Skeletal muscle cell (primary cell): Measurements from ENCODE around the gene SORBS2.

ENCODE experiments used
- DNase-seq: peaks from one replicate; pipeline ENCODE4 v3.0.0-alpha.2; 2010; ENCODE audit warnings: low read depth
- H3K4me3 ChIP-seq: 2 replicates; pipeline ENCODE4 v1.5.1; 2011; ENCODE audit warnings: low read depth, mild to moderate bottlenecking, control low read depth, low read length, moderate library complexity

The SORBS2 gene

DNA sequence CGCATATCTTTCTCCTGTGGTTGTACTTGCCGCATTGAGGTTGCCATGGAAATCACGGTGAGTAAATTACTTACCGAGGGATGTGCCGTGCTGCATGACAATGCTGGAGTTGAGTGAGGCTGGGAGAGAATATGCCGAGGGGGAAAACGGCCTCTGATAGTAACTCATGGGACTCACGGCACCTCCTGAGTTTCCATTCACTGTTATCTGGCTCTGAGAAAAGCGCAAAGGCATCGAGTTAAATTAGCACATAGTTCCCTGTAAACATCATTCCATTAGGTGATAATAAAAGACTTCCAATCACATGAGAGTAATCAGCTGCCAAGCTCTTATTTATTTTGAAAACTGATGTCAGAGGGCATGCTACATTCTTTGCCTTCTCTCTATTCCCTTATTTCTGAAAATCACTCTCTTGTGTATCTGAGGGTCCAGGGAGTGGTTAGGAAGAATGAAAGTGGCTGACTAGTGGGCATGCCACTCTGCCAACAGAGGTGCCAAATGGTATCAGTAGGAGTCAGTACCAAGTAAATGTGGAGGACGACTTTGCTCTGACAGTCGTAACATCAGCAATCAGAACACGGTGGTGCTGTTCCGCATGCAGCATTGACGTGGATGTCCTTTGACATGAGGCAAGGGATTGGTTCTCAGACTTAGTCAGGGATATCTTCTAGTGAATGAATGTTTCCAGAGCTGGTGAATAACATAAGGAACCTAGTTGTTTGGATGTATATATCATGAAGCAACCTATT, 149.8 kb downstream of the SORBS2 start:
- no peak overlapping the region for H3K4me3 ChIP-seq
- DNase-seq: no peak

DNA sequence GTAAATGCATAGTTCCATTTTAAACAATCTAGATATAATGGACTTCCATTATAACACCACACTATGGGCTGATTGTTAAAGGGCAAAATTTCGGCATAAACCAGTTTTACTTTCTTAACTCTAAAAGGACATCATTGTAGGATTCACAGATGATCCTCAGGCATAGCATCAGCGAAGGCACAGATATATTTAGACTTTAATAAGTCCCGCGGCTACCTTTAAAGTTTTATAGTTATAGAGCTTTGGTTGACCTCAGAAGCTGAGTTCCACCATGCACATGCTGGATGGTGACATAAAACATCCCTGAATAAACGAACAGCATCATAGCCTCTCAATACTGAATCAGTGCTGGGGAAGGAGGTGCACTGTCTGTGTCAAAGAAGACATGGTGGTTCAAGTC, 151.7 kb downstream of the SORBS2 start:
- no peak for DNase-seq
- no peak overlapping the region for H3K4me3 ChIP-seq

DNA sequence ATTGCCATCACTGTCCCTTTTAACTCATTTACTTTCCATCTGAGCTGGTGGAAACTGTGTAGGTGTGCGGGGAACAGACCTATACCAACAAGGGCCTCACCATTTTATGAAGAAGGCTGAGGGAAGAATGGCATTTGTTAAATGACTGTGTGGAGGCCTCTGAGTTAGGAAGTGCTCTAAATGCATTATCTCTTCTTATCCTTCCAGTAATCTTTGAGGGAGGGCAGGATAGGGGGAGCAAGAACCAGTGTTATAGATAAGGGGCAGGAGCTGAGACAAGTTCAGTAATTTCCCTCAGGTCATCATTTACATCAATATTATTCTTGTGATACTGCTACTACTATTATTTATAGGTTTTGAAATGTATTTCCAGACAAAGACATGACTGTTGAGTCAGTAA, 154.3 kb downstream of the SORBS2 start:
- no peak for DNase-seq
- no peak overlapping the region for H3K4me3 ChIP-seq

DNA sequence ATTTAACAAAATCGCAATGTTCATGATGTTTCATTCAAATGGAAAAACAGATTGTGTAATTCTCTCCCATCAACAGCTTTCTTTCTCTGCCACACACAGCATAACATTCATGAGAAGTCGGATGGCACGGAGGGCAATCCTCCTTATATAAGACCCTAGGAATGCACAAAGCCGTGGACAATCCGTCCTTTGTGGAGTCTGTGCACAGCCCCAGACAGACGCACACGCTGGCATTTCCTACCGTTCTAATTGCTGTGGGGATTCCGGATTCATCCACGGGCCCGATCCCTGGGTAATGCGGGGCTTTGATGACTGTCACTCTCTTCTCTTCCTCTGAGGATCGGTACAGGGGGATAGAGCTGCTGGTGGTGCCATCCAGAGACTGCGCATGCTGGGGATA, 154.8 kb downstream of the SORBS2 start:
- no peak for DNase-seq
- H3K4me3 ChIP-seq: no peak overlapping the region

DNA sequence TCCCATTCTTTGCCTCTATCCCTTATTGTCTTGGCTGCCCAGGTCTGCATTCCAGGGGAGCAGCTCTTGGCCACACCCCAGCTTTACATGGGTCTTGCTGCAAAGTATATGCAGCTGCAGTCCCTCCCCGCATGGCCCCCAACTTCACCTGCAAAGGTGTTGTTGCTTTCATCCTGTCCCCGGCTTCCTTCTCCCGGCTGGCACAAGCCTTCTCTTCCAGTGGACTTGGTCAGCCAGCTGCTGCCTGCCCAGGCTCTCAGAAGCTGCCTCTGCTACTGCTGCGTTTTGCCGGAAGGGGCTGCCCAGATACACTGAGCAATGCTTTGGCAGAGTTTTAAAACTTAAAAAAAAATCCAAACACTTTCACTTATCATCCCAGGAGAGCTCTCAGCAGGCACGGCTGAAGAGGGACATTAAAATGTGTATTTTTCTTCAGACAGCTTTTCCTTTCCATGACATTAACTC, 155.5 kb downstream of the SORBS2 start:
- peak; percentile 28 for DNase-seq
- H3K4me3 ChIP-seq: peak overlapping the region; percentile 13

DNA sequence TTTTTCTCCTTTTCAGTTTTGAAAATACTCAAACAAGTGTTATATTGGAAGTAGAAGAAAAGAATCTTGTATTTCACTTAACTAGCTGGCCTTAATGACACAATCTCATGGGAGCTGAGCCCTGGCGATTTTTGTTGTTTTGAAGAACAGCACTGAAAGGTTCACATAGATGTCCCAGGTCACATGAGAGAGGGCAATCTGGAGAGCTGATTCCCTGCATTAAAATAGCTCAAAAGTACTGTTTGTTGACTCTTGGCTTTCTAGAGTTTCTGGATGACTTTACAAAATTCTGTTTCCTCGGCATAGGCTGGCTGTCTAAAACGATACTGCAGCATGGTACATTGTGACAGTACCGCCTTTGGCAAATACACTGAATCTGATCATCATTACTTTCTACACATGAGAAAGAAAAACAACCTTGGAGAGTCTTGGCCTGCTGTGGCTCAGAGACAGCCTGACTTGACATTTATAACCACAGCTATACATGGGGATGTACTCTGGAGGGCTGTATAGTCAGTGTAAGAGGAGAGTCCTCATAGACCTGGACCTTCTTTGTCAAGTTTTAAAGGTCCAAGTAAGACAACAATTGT, 156.9 kb downstream of the SORBS2 start:
- no peak for DNase-seq
- no peak overlapping the region for H3K4me3 ChIP-seq

DNA sequence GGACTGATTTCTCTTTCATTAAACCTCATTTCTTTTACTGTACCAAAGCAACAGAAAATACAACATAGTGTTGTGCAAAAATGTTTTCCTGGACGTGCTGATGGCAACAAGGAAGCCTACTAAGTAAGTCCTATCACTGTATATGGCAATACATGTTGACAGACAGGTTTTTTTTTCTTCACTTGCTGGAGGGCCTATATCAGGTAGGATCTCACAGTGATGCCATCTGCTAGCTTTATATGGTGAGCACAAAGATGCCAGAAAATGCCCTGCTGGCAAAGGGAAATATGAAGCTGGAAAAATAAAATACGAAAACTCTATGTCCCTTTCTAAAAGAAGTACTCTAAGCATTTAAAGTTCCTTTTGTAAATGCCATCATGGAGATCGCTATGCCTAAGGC, 157.7 kb downstream of the SORBS2 start:
- no peak overlapping the region for H3K4me3 ChIP-seq
- no peak for DNase-seq

DNA sequence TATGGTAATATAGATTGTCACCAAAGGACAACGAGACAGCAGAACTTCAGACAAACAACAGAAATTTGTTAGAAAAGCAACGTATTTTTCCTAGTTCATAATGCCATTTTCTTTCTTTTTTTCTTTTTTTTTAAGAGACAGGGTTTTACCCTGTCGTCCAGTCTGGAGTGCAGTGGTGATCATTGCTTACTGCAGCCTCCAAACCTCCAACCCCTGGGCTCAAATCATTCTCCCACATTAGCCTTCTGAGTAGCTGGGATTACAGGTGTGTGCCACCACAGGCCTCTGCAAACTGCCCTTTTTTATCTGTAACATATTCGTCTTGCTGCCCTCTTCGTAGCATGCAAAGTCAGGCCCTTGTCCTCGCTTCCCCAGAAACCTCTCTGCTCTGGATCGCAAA, 160.1 kb downstream of the SORBS2 start:
- DNase-seq: no peak
- H3K4me3 ChIP-seq: no peak overlapping the region

DNA sequence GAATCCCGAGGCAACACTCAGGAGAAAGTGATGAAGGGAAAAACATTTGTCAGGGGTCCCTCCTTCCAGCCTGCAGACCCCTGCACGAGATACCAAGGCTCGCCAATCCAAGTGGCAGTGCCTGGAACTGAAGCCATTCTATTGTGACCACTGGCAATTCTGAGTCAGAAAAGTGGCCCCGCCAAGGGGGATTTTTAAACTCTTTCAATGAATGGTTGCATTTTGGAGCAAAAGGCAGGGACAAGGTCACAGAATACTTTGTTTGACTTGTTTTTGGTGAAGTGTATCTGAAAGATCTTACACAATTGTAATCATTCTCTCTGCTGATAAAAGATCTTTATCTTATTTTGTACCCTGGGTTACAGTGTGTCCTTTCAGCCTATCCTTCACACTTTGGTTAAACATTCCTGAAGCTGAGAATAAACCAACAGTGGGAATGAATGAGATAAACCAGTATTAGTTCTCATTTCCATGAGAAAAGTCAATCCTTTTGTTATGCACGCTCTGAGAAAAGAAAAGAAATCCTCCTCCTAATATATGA, 160.8 kb downstream of the SORBS2 start:
- no peak for DNase-seq
- no peak overlapping the region for H3K4me3 ChIP-seq

DNA sequence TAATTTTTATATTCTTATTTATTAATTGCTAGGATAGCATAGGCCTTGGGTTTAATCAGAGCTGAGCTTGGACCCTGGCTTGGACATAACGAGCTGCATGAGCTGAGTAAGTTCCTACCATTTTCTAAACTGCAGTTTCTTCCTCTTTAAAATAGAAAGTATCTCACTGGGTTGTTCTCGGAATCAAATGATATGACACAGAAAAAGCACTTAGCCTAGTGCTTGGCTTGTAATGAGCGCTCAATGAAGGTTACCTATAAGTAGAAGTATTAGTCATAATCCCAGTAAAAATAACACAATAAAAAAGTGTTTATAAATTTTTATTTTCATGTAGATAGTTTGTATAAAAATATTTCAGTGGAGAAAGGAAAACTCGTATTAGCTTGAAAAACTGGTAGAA, 163.4 kb downstream of the SORBS2 start:
- H3K4me3 ChIP-seq: no peak overlapping the region

DNA sequence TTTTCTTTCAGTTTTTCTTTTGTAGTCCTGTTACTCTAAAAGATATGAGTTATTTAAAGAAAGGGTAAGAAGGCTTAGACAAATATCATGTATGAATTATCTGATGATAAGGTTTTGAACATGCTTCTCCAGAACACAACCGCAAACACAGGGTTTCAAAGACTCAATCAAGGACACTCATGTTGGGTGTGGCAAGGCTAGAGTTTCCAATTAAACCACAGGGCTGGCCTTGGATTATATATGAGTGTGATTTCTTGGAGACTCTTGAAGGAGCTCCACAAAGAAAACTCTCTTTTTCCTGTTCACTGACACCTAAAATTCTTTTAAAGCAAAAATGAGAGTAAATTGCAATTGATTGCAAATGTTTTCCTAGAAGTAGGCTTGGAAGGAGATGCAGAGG, 166.6 kb downstream of the SORBS2 start:
- no peak overlapping the region for H3K4me3 ChIP-seq
- DNase-seq: no peak

More for the DNA sequence above, 163.4 kb downstream of the SORBS2 start:
- DNase-seq: no peak

DNA sequence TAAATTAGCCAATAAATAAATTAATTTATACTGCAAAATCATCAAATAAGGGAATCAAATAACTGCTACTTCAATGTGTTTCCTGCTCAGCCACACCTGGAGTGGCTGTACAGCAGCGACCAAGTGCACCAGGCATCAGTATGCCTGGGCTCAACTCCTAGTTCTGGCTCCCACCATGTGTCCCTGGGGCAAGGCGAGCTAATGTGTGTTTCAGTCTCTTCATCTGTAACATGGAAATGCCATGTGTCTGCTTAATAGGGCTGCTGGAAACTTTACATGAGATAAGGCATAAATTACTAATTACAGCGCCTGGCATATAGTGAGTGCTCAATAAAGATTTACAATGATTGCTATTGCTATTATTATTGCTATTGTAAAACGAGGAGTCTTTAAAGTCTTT, 167.6 kb downstream of the SORBS2 start:
- no peak for DNase-seq
- no peak overlapping the region for H3K4me3 ChIP-seq

DNA sequence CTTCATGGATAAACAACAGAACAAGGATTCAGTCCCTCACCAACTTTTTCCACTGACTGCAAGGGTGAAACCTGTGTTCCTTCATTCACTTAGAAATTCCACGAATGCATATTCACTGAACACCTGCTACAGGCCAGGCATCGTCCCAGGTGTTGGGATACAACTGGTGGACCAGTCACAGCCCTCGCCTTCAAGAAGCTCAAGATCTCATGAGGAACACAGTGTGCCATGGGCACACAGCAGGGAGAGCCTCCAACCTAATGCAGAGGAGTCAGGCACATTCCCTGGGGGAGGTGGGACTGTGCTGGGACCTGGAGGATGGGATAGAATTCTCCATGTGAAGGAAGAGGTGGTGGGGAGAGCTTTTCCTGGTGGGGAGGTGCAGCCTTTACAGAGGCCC, 169.1 kb downstream of the SORBS2 start:
- DNase-seq: no peak
- H3K4me3 ChIP-seq: no peak overlapping the region

DNA sequence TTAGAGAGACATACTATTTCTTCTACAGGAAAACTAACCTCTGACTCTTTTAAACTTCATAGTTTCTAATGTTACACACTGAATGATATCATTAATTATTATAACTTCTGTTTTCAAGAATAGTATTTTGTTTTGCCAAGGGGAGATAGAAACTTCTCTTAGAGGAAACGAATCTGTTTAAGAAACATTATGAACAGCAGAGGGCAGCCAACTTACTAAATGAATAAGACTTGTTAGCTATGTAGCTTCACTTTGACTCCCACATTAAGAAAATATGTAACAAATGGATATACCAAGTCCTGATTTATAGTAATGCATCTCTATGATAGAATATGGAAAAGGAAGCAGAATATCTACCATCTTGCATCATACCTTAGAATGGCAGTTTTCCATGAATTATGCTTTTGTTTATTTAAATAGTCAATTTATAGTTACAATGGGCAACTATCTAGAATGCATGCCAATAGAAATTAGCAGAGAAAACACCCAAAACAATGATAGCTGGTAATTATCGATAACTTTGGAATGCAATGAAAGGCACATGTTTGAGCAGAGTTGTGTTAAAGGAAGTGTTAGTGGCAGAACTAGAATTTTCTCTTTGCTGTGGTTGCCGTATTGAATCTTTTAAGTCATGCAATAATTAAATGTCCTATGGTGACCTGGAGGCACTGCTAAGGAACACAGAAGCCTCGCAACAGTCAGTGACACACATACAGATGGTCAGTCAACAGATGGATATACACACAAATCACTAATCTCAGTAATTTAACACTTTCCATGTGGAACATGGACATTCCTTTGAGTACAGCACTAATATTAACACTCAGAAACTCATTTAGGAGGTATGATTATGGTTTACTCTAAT, 171.0 kb downstream of the SORBS2 start:
- no peak overlapping the region for H3K4me3 ChIP-seq
- DNase-seq: peak; percentile 48

DNA sequence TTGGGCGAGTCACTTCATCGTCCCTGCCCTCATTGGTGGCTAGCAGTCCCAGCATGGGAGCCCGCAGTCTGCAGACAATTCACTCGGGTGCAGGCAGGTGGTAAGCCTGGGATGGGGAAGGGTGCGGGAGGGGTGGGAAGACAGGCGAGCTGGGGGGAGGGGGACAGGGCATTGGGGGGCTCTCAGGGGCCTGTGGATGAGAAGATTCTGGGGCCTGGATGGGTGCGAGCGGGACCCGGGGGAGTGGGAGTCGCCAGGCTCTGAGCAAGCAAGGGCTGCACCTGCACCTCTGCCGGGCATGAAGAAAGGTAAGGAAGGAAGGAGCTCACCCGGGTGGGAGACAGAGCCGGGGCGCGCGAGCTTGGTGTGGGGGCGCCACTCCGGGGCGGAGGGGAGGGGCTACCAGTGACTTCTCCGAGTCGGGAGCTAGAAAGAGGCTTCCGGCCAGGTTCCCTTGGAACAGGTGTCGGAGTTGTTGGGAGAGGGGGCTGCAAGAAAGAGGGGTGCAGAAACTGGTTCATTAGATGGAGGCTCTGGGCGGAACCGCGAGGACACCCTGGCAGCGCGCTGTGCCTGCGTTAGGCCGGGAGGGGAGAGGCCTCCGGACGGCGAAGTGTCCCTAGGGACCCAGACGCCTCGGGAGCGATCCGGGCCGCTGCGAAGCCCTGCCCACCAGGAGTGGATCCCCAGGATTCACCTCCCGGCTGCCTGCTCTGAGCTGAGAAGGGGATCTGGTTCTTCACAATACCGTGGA, 173.3 kb downstream of the SORBS2 start:
- no peak for DNase-seq
- H3K4me3 ChIP-seq: peak overlapping the region; percentile 21

DNA sequence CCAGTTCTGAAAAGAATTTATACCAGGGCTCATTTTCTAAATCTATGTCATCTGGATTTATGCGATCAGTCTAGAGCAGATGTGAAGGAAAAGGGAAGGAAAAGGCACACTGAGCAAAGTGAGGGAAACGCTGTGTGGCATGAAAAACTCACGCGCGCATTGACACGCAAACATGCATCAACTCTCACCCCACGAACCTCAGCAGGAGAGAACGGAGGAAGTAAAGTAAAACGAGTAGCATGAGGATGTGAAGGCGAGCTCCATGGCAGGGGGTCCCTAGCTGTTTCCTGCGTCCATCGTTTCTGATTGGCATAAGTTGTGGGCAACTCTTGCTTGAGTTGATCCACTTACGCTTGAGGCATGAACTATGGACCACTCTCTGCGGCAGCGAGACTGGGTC, 173.9 kb downstream of the SORBS2 start:
- no peak for DNase-seq
- no peak overlapping the region for H3K4me3 ChIP-seq

DNA sequence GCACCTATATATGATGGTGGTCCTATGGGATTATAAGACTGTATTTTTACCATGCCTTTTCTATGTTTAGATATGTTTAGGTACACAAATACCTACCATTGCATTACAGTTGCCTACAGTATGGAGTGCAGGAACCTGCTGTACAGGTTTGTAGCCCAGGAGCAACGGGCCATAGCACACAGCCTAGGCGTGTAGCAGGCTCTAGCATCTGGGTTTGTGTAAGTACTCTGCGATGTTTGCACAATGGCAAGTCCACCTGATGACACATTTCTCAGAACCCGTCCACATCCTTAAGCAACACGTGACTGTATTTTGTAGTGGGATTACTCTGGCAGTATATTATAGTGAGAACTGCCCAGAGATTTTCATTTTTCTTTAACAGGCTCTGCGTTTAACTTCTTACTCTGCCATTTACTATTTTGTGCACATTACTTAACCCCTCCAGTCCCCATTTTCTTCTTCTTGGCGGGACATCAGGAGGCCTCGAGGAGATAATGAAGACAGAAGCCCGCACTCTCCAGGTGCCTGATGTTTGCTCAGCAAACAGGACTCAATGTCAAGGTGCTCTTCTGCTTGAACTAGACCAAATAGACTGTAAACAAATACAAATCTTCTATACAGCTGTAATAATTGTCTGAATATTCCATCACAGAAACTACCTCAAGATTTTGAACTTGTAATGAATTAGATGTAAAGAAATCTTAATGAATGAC, 174.7 kb downstream of the SORBS2 start:
- no peak overlapping the region for H3K4me3 ChIP-seq
- DNase-seq: no peak

DNA sequence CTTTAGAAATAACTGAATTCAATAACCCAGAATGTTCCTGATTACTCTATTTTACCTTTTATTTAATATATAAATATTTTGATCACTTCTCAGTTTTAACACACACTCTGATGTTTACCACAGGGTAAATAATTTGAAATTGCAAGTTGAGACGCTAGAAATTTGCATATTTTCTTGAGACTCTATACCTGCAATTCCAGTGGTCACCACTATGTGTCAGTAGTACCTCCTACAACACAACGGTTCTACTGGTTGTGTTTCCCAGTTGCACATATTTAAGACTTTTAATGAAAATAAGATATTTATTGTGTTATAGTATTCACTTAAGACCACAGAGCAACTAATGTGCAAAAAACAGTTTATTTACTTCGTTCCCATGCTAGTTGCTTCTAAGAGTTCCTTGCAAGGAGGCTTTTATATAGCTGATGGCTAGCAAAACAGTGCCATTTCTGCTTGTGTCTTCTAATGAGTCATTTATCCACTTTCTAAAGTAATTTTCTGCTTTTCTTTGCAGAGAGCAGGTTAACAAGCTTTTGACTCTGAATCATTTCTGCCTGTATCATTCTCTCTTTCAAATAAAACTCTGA, 177.8 kb downstream of the SORBS2 start:
- H3K4me3 ChIP-seq: no peak overlapping the region
- DNase-seq: no peak

DNA sequence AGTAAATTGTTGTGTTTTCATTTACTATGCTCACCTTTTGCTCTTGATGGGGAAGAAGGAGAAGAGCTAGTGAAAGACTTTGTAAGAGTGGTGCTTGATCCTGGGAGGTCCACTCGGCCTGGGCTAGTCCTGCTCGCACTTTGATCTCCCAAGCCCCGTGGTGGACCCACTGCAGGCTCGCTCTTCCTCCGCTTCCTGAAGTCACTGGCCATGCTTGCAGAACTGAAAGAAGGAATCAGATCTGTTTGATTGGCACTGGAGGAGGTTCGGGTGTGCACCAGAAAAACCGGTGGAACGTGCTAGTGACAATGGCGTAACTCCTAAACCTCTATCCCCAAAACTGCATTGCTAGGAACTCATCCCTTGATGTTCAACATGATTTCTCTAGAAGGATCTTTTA, 185.2 kb downstream of the SORBS2 start:
- DNase-seq: no peak
- H3K4me3 ChIP-seq: no peak overlapping the region
